Neural progenitor cell (in vitro differentiated cells): ENCODE measurements around the gene CPD.

Experiments
- CTCF ChIP-seq: fragments of 200-600 bp; sonication (generic); IDR thresholded peaks from 2 replicates; pipeline ENCODE4 v1.5.1; 2017; ENCODE audit warnings: antibody characterized with exemption, mild to moderate bottlenecking
- EZH2 ChIP-seq: fragments of 200-600 bp; sonication (generic); IDR thresholded peaks from 2 replicates; pipeline ENCODE4 v1.6.1; 2017; ENCODE audit warnings: antibody characterized with exemption, mild to moderate bottlenecking, moderate library complexity

GRCh38 chr17:30503558-30503957, 124.8 kb downstream of the CPD start:
- TF ChIP-seq CTCF (no peak), EZH2 (no peak)
